ENCODE results near the gene N4BP2. TPM values are rescaled to one million over a fixed set of nuclear protein-coding genes. Genes with fewer than 3 reads are reported as not detected.
A peak's percentile ranks its signal among the peaks of the same experiment; 100 is the strongest.
"Not testable (repeated sequence)": the region's sequence is repeated elsewhere in the genome, so short reads cannot be mapped to it uniquely, and the experiment has no call there.

N4BP2 gene
- total RNA-seq = 10 to 100 TPM; 31.9 to 33.5 TPM

DNA sequence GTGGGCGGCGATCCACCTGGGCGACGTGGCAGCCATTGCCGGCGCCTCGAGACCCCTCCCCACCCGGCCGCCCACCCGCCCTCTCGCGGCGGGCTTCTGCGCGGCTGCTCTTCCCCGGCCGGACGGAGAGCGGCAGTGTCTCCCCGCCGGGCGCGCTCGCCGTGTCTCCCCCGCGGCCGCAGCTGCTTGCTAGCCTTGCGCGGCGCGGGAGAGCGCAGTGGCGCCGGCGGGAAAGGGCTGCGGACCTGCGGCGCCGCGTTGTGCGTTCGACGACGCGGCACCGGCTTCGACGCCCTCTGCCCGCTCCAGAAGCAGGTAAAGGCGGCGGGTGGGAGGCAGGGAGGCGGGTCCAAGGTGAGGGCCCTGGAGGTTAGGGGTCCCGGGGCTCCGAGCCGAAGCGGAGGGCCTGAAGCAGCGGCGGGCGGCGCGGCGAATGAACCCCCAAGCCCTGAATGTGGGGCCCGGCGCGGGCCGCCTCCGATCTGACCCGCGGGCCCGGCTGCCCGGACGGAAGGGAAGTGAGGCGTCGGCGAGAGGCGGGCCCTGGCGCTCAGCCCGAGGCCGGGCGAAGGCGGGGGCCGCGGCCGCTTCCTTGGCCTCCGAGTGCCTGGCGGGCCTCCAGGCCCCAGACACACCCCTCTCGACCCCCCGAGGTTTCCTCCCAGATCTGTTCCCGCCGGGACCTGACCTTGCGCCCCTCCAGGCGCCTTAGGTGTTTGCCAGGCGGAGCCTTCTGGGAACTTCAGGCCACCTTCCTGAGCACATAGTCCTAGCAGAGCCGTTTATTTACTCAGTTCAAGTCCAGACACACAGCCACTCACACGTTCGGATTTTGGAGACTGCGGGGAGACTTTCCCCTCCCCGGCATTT lies at the start of gene N4BP2:
Gene N4BP2, plus strand, starts transcription at position 135 of the 870 bp plus-strand sequence. CDS start 40,491 bp downstream, outside the sequence.
- peak; percentile 51 for ATAC-seq (ENCODE audit: low read depth)
- peaks cover 8% of the 10 kb centered on the region for H3K36me3 Mint-ChIP-seq
- H3K27ac Mint-ChIP-seq = peak within 1 kb of the TSS; percentile 96
- DNase-seq = peak; percentile 86
- peaks cover 5% of the 10 kb centered on the region for H3K27me3 Mint-ChIP-seq
- H3K4me3 Mint-ChIP-seq = peak within 1 kb of the TSS; percentile 95
- H3K9me3 Mint-ChIP-seq = no peaks in the 10 kb centered on the region
- POLR2A ChIA-PET = interaction anchor here (0.6 to 6.5 kb wide), 39 partner anchors 65 to 681 kb away, joined by 3 to 134 read pairs (median 6); partner anchors contain the start of genes PDS5A, RHOH and UBE2K
- peaks cover 26% of the 10 kb centered on the region for H3K4me1 Mint-ChIP-seq

DNA sequence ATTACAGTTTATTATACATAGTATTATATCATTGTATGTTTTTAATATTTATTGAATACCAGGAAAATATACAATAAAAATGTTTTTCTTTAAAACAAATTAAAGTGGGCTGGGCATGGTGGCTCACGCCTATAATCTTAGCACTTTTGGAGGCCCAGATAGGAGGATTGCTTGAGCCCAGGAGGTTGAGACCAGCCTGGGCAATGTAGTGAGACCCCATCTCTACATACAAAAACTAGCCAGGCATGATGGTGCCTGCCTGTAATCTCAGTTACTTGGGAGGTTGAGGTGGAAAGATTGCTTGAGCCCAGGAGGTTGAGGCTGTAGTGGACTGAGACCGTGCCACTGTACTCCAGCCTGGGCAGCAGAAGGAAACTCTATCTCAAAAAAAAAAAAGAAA lies 40.6 kb upstream of the N4BP2 start:
- no peaks in the 10 kb centered on the region for H3K36me3 Mint-ChIP-seq
- no peak overlapping the region for H3K4me3 Mint-ChIP-seq
- no peak for DNase-seq
- POLR2A ChIA-PET = no interaction called here
- no peaks in the 10 kb centered on the region for H3K9me3 Mint-ChIP-seq
- no peaks in the 10 kb centered on the region for H3K4me1 Mint-ChIP-seq
- no peaks in the 10 kb centered on the region for H3K27me3 Mint-ChIP-seq
- H3K27ac Mint-ChIP-seq = no peak overlapping the region
- ATAC-seq (ENCODE audit: low read depth) = no peak

DNA sequence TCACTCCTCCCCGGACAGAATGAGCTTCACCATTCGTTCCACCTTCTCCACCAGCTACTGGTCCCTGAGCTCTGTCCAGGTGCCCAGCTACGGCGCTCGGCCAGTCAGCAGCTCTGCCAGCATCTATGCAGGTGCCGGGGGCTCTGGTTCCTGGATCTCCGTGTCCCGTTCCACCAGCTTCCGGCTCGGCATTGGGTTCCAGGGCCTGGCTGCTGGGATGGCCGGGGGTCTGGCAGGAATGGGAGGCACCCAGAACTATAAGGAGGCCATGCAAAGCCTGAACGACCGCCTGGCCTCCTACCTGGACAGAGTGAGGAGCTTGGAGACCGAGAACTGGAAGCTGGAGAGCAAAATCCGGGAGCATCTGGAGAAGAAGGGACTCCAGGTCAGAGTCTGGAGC lies 36.4 kb upstream of the N4BP2 start:
- no peak for ATAC-seq (ENCODE audit: low read depth)
- no peak overlapping the region for H3K27ac Mint-ChIP-seq
- no peaks in the 10 kb centered on the region for H3K36me3 Mint-ChIP-seq
- no peak overlapping the region for H3K4me3 Mint-ChIP-seq
- POLR2A ChIA-PET = no interaction called here
- DNase-seq = no peak
- peaks cover 3% of the 10 kb centered on the region for H3K27me3 Mint-ChIP-seq
- H3K4me1 Mint-ChIP-seq = no peaks in the 10 kb centered on the region
- no peaks in the 10 kb centered on the region for H3K9me3 Mint-ChIP-seq

DNA sequence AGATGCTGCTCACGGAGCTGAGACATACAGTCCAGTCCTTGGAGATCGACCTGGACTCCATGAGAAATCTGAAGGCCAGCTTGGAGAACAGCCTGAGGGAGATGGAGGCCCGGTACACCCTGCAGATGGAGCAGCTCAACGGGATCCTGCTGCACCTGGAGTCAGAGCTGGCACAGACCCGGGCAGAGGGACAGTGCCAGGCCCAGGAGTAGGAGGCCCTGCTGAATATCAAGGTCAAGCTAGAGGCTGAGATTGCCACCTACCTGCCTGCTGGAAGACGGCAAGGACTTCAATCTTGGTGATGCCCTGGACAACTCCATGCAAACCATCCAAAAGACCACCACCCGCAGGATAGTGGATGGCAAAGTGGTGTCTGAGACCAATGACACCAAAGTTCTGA lies 35.5 kb upstream of the N4BP2 start:
- ATAC-seq (ENCODE audit: low read depth); DNase-seq; H3K9me3 Mint-ChIP-seq; H3K4me1 Mint-ChIP-seq; H3K27me3 Mint-ChIP-seq; H3K4me3 Mint-ChIP-seq; H3K27ac Mint-ChIP-seq; POLR2A ChIA-PET; H3K36me3 Mint-ChIP-seq: not testable (repeated sequence)

DNA sequence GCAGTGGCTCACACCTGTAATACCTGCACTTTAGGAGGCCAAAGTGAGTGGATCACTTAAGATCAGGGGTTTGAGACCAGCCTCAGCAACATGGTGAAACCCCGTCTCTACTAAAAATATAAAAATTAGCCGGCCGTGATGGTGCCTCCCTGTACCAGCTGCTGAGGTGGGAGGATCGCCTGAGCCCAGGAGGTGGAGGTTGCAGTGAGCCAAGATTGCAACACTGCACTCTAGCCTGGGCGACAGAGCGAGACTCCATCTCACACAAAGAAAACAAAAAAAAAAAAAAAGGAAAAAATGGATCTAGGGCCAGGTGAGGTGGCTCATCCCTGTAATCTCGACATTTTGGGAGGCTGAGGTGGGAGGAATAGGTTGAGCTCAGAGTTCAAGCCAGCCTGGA lies 32.6 kb upstream of the N4BP2 start:
- H3K4me3 Mint-ChIP-seq; H3K9me3 Mint-ChIP-seq; DNase-seq; ATAC-seq (ENCODE audit: low read depth); H3K27me3 Mint-ChIP-seq; H3K36me3 Mint-ChIP-seq; H3K4me1 Mint-ChIP-seq; POLR2A ChIA-PET; H3K27ac Mint-ChIP-seq: not testable (repeated sequence)

DNA sequence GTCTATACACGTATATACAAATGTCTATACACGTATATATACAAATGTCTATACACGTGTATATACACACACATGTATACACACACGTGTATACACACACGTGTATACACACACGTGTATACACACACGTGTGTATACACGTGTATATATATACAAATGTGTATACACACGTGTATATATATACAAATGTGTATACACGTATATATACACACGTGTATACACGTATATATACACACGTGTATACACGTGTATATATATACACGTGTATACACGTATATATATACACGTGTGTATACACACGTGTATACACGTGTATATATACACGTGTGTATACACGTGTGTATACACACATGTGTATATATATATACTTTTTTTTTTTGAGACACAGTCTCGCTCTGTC lies 23.9 kb upstream of the N4BP2 start:
- POLR2A ChIA-PET = no interaction called here

DNA sequence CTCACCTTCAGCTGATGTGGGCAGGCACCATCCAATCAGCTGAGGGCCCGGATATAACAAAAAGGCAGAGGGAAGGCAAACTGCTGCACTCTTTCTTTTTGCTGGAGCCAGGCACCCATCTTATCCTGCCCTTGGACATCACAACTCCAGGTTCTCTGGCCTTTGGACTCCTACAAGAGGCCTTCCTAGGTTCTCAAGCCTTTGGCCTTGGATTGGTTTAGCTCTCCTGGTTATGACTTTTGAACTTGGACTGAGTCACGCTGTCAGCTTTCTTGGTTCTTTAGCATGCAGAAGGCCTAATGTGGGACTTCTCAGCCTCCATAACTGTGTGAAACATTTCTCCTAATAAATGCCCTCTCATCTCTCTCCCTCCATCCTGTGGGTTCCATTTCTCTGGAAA lies 23.0 kb upstream of the N4BP2 start:
- no peak overlapping the region for H3K27ac Mint-ChIP-seq
- DNase-seq (no peak), ATAC-seq (ENCODE audit: low read depth) (no peak)
- H3K36me3 Mint-ChIP-seq = no peaks in the 10 kb centered on the region
- no peaks in the 10 kb centered on the region for H3K9me3 Mint-ChIP-seq
- H3K4me1 Mint-ChIP-seq = no peaks in the 10 kb centered on the region
- no peak overlapping the region for H3K4me3 Mint-ChIP-seq
- POLR2A ChIA-PET = no interaction called here
- H3K27me3 Mint-ChIP-seq = no peaks in the 10 kb centered on the region

More for the DNA sequence above, 23.9 kb upstream of the N4BP2 start:
- Mint-ChIP-seq H3K27me3 (no peaks in the 10 kb centered on the region), H3K9me3 (no peaks in the 10 kb centered on the region), H3K27ac (no peak overlapping the region), H3K4me3 (no peak overlapping the region), H3K4me1 (no peaks in the 10 kb centered on the region), H3K36me3 (no peaks in the 10 kb centered on the region)
- no peak for ATAC-seq (ENCODE audit: low read depth)
- no peak for DNase-seq

DNA sequence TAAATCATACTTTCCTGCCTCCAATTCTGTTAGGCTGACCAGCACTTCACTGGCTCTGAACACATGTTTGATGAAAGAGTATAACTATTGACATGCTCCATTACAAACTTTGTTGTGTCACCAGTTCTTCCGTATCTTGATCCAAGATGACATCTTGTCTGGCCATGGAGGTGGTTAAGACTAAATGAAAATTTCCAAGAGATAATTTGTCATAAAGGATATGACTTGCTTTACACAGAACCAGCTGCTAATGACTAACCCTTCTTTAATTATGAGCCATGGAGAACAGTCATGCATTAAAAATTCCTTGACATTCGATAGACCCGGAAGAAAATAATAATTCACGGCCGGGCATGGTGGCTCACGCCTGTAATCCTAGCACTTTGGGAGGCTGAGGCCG lies 17.7 kb upstream of the N4BP2 start:
- no peak overlapping the region for H3K27ac Mint-ChIP-seq
- no peaks in the 10 kb centered on the region for H3K27me3 Mint-ChIP-seq

DNA sequence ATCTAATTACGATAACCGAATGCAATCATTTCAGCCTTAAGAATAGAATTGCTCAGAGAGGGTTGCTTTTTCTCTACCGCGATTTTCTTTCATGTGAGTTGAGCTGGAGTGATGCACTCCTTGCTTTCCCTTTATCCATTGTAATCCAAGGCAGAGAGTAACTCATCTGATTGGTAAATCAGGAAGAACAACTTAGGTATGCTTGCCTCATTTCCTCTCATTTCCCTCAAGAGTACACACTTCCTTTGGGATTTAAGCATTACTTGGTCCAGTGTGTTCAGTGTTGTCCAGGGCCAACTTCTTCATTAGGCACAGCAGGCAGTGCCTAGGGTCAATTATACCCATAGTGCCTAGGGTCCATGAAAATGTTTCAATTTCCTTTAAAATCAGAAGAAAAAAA lies 15.7 kb upstream of the N4BP2 start:
- DNase-seq = no peak
- no peak overlapping the region for H3K4me3 Mint-ChIP-seq
- no peak overlapping the region for H3K27ac Mint-ChIP-seq
- no peak for ATAC-seq (ENCODE audit: low read depth)
- POLR2A ChIA-PET = interaction anchor here (0.5 kb wide), 1 partner anchor 27 kb away, joined by 3 read pairs; no protein-coding TSS in a partner anchor
- H3K9me3 Mint-ChIP-seq = no peaks in the 10 kb centered on the region
- H3K36me3 Mint-ChIP-seq = no peaks in the 10 kb centered on the region
- H3K27me3 Mint-ChIP-seq = no peaks in the 10 kb centered on the region
- no peaks in the 10 kb centered on the region for H3K4me1 Mint-ChIP-seq

More for the DNA sequence above, 17.7 kb upstream of the N4BP2 start:
- Mint-ChIP-seq H3K36me3 (no peaks in the 10 kb centered on the region), H3K4me3 (no peak overlapping the region), H3K4me1 (no peaks in the 10 kb centered on the region), H3K9me3 (no peaks in the 10 kb centered on the region)
- ATAC-seq (ENCODE audit: low read depth) (no peak), DNase-seq (no peak)
- POLR2A ChIA-PET = no interaction called here

DNA sequence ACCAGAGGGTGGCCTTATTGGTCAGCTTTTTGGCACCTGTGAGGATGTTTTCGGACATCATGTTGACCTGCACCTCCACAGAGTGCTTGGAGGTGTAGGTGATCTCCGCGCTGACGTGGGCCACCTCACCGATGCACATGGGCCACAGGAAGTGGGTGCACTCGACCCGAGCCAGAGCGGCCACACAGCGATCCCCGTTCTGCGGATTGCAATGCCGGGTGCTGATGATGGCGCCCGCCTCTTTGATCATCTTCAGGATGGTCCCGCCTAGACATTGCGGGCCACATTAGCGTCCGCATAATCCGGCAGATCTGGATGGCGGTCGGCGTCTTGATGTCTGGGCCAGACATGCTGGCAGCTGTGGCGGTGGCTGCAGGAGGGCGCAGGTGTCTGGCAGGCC lies 12.9 kb upstream of the N4BP2 start:
- no peak for ATAC-seq (ENCODE audit: low read depth)
- no peaks in the 10 kb centered on the region for H3K9me3 Mint-ChIP-seq

DNA sequence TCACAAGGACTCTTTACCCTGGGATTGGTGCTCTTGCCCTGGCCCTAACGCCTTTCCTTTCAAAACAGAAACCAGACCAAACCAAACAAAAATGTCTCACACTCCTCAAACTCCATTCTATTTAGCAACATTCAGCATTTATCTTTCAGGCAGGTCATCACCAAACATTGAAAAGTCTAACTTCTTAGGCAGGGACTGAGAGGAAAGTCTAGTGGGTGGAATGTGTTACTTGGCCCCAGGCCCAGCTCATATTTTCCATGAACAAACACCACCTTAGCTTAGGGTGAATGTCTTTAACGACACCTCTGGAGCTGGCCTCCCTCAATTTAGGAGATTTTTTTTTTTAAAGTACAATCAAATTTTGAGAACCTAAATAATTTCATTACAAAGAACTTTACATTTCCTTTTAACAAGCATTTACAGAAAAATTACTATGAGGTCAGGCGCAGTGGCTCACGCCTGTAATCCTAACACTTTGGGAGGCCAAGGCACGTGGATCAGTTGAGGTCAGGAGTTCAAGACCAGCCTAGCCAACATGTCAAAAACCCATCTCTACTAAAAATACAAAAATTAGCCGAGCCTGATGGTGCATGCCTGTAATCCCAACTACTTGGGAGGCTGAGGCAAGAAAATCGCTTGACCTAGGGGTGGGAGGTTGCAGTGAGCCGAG lies 10.2 kb upstream of the N4BP2 start:
- Mint-ChIP-seq H3K4me3 (no peak overlapping the region), H3K36me3 (no peaks in the 10 kb centered on the region), H3K4me1 (peaks cover 4% of the 10 kb centered on the region), H3K27me3 (no peaks in the 10 kb centered on the region), H3K27ac (peak overlapping the region; percentile 49), H3K9me3 (no peaks in the 10 kb centered on the region)
- no peak for DNase-seq
- peak; percentile 66 for ATAC-seq (ENCODE audit: low read depth)
- POLR2A ChIA-PET = interaction anchor here (0.6 to 1.4 kb wide), 2 partner anchors 68 to 189 kb away, joined by 3 read pairs; no protein-coding TSS in a partner anchor

More for the DNA sequence above, 12.9 kb upstream of the N4BP2 start:
- Mint-ChIP-seq H3K36me3 (no peaks in the 10 kb centered on the region), H3K27me3 (no peaks in the 10 kb centered on the region), H3K4me3 (no peak overlapping the region), H3K4me1 (peaks cover 4% of the 10 kb centered on the region), H3K27ac (no peak overlapping the region)
- no peak for DNase-seq
- POLR2A ChIA-PET = no interaction called here

DNA sequence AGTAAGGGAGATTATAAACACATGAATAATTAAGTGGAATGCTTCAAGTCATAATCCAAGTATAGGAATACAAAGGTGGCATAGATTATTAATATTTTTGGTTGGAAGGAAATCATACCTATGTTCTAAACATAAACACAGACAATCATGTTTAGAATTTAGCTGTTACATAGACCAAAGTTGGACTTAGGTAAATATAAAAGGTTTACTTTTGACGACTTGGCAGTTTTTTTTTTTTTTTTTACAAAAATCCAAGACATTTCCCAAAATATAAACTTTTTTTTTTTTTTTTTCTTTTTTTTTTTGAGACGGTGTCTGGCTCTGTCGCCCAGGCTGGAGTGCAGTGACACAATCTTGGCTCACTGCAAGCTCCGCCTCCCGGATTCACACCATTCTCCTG lies 3.5 kb upstream of the N4BP2 start:
- Mint-ChIP-seq H3K9me3 (no peaks in the 10 kb centered on the region), H3K27me3 (peaks cover 6% of the 10 kb centered on the region), H3K36me3 (no peaks in the 10 kb centered on the region), H3K4me3 (no peak overlapping the region), H3K4me1 (peaks cover 10% of the 10 kb centered on the region), H3K27ac (no peak overlapping the region)
- DNase-seq (no peak), ATAC-seq (ENCODE audit: low read depth) (no peak)
- POLR2A ChIA-PET = interaction anchor here (0.7 kb wide), 2 partner anchors 79 to 180 kb away, joined by 3 to 4 read pairs; no protein-coding TSS in a partner anchor

DNA sequence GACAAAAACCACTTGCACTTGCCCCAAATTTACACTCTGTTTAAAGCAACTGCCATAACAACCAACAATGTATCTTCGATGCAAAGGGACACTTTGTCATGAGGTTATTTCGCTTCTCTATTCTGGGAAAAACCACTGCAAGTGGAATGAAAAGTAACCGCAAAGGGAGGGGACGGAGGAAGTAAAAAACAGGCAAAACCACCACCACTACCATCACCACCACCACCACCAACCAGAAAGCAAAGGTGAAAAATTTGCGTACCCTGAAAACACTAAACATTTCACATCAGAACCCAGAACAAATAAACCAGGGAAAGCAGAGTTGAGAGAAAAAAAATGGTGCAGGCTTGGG lies 1.2 kb upstream of the N4BP2 start:
- POLR2A ChIA-PET = interaction anchor here (0.6 to 6.5 kb wide), 25 partner anchors 13 to 679 kb away, joined by 3 to 134 read pairs (median 6); partner anchors contain the start of genes PDS5A, RHOH and UBE2K
- no peaks in the 10 kb centered on the region for H3K9me3 Mint-ChIP-seq
- peaks cover 26% of the 10 kb centered on the region for H3K4me1 Mint-ChIP-seq
- peaks cover 6% of the 10 kb centered on the region for H3K27me3 Mint-ChIP-seq
- DNase-seq = no peak
- peak overlapping the region; percentile 86 for H3K4me3 Mint-ChIP-seq
- peaks cover 5% of the 10 kb centered on the region for H3K36me3 Mint-ChIP-seq
- H3K27ac Mint-ChIP-seq = peak overlapping the region; percentile 96
- peak; percentile 30 for ATAC-seq (ENCODE audit: low read depth)

Data from activated naive CD8-positive, alpha-beta T cell treated with anti-CD3 and anti-CD28 coated beads, Interleukin-2, amount 10 ng/mL, durations not matched to agents 7 days and 5 days (primary cell).